ENCODE measurements around the gene SESTD1. TPM values are rescaled to one million over a fixed set of nuclear protein-coding genes. Genes with fewer than 3 reads are reported as not detected.
"Not testable (repeated sequence)": the region's sequence is repeated elsewhere in the genome, so short reads cannot be mapped to it uniquely, and the experiment has no call there.

The SESTD1 gene
- polyA plus RNA-seq, 10 donors = 30.3 to 48.6 (median 37.6) TPM

DNA sequence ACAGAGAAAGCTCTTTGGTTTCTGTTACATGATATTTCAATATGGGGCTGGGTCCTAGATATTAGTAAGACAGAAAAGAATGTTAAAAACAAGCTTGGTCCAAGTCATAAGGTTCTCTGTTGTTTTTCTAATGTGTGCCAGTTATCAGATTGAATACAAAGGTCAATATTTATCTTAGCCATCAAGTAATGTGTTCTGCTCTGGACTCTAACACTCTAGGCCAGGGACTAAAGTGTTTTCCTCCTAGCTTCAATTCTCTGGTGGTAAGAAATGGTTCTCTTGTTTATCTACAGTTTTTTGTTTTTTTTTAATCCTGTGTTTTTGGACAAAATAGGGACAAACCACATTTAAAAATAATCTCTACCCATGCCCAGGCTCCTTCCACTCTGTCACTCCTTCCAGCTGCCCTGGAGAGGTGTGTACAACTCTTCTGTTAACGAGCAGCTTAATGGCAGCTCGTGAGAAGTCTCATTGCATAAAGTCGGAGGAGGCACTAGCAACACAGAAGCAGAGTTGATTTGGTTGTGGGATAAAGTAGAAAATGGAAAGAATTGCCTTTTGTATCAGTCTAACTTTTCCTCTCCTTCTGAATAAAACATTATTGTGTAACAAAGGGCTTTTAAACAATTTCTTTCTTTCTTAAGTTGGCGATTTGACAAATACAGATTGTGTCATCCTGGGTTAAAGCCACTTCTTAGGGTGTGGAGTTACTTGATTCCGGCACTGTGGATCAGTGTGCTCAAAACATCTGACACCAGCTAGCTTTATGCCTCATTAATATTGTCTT, 8.0 kb upstream of the SESTD1 start:
- DNase-seq = peak; percentile 43 to 73 (median 55)

DNA sequence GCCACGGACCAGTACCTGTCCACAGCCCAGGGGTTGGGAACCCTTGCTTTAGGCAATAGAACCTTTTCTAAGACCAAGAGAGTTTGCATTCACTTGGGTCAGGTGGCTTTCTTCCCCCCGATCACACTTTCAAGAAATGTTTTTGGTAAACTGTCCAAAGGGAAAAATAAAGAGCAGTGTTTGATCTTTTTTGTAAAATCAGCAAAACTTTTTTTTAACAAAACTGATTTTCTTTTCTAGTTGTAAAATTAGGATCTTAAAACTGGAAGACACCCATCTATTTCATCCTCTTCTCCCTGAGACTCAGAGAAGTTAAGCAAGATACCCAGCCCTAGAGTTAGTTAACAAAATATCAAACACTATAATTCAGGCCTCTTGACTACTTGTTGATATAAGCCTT, 6.1 kb upstream of the SESTD1 start:
- no peak for DNase-seq

DNA sequence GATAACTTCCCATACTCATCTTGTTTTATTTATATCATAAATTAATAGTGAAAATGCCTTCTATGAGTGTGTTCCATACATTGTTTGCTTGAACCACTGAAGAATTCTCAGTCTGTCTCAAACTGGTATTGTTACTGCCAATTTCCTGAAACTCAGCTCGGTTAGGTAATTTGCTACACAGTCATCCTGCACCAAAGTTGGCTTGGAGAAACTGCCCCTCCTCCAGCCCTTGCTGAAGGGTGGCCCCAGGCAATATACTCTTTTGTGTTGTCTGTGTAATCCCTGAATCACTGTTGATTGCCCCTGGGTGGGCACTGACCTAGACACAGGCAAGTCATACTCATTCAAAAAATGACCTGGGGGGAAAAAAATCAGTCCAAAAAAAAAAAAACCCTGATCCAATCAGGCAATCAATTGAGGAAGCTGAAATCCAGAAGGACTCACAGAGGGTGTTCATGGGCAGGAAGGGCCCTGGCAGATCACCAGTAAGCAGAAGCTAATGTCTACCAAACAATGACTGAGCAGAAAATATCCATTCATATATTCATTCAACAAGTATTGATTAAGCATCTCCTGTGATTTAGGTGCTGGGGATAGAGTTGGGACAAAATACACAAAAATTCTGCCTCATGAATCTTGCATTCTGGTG, 3.8 kb upstream of the SESTD1 start:
- DNase-seq = no peak

DNA sequence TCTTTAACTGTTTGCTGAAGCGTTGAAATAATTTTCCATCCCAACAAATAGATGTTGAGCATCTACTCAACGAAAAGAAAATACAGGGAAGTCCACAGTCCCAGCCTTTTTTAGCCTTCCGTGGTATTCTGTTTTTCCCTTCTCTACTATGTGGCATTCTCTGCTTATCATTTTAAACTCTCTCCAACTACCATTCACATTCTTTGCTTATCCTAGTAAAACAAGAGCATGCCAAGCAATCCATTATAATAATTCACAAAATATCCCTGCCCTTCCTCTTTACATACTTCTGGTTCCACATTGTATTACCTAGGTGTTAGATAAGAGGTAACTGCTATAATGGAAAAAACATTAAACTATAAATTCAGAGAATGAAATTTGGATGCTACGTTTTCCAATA, 1.6 kb upstream of the SESTD1 start:
- DNase-seq = no peak

DNA sequence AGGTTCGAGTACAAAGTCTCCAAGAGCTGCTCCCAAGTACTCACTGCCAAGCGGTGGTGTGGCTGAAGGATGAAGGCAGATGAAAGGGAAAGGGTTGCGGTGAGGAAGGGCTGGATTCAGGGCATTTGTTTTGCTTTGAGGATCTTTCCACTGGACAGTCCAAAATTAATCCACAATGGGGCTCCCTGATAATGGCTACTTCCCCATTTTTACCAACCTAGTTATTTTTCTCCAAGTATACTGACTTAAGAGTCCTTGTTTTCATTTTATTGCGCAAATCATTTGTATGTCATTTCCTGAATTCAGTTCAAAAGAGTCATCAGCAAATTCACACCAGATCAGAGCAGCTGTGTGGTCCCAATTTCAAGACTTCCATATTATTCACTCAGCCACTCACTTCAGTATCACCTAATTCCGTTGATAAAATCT, 464 bp upstream of the SESTD1 start:
- DNase-seq = peak in 1 of 3 donors; percentile 35

DNA sequence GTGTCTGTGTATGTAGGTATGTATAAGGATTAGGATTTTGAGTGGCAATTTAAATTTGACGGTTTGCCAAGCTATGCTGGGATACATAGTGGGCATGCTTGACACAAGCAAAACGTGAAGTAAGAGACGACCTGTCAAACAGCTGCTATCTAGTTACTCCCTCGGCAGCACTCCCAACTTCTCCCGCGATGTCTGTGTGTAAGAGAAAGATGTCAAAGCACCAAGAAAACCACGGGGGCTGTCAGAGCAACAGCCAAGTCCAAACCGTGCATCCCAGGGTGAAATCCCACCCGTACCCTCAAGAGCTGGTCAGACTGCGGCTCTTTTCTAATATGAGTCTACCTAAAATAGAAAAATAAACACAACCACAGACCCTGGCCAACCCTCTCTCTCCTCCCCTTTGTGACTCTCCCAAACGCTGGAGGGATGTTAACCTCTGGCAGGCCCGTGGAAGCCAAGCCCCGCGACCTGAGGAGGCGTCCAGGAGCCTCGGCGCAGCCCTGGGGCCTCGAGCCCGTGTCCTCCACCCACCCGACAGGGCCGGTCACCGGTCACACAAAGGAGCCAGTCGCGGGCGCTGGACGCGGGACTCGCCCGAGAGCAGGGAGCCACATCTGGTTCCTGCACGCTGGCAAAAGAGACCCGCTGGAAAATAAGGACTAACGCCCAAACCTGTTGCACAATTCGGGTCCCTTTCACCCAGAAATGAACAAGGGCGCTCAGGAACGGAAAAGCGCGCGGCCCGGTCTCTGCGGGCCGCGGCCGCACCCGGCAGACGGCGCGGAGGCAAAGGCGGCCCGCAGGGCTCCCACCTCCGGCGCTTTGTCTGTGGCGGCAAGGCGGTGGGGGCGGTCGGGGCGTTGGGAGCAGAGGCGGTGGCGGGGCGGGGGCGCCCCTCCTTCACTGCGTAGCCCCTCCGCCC, 925 bp downstream of the SESTD1 start:
- peak; percentile 50 to 82 (median 60) for DNase-seq

DNA sequence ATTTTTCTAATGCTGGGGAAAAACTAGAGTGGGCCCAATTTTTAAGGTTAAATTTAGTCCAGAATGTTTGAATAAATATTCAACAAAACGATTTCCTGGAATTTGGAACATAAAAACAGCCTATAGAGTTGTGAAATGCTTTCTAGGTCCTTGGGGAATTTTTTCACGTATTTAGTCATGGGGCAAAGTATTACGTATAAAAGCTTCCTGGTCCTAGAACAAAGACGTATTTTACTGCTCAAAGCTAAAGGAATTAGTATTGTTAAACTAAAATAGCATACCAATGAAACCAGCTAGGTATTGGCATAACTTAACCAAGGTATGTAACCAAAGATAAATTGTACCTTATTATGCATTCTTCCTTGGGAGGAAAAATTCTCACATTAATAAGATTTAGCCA, 1.6 kb downstream of the SESTD1 start:
- DNase-seq = peak in 2 of 3 donors; percentile 34 to 43

DNA sequence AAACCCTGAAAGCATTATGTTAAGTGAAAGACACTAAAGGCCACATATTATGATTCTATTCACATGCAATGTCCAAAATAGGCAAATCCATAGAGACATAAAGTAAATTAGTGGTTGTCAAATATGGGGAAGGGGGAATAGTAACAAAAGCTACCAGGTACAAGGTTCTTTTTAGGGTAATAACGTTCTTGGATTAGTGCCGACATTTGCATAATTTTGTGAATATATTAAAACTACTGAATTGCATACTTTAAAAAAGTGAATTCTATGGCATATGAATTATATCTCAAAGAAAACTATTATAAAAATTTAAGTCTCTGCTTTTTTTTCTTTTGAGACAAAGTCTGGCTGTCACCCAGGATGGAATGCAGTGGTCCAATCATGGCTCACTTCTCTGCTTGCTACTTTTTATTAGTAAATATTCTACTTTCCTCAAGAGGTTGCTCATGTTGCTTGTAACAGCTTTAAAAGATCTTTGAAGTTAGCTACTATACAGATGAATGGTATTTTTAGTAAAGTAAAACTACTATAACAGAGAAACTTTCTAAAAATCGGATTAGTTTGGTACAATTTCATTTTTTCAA, 2.5 kb downstream of the SESTD1 start:
- peak in 1 of 3 donors; percentile 29 for DNase-seq

DNA sequence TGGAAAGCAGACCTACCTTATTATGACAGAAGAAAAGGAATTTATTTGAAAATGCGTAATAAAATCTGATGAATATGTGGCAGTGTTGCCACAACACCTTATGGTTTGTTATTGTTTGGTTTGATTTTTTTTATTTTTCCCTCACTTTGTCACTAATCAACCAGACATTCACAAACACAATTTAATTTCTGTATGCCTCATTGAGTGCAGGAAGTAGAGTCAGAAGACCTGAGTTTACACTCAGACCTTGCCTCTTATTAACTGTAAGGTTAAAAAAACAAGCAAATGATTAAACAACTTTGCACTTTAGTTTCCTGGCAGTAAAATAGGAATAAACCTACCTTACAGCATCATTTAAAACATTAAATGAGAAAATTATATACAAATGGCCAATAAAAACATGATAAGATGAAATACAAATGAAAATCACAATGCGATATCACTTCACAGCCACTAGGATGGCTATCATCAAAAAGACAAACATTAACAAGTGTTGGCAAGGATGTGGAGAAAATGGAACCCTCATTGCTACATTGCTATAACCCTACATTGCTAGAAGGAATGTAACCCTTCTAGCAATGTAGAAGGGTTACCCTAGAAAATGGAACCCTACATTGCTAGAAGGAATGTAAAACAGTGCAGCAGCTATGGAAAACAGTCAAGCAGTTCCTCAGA, 3.3 kb downstream of the SESTD1 start:
- no peak for DNase-seq

DNA sequence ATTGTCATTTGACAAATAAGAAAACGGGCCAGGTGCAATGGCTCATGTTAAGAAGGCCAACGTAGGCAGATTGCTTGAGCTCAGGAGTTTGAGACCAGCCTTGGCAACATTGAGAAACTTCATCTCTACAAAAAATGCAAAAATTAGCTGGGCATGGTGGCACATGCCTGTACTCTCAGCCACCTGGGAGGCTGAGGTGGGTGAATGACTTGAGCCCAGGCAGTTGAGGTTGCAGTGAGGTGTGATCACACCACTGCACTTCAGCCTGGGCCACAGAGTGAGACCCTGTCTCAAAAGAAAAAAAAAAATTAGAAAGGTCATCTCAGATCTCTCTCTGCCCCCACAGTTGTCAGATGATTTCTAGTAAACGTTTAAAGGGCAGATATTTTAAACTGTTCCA, 4.4 kb downstream of the SESTD1 start:
- DNase-seq = no peak

DNA sequence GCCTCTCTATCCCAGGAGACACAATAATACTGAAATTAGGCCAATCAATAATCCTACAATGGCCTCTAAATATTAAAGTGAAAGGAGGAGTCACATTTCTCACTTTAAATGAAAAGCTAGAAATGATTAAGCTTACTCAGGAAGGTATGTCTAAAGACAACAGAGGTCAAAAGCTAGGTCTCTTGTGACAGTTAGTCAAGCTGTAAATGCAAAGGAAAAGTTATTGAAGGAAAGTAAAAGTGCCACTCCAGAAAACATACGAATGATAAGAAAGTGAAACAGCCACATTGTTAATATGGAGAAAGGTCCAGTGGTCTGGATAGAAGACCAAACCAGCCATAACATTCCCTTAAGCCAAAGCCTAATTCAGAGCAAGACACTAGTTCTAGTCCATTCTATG, 9.5 kb downstream of the SESTD1 start:
- no peak for DNase-seq

DNA sequence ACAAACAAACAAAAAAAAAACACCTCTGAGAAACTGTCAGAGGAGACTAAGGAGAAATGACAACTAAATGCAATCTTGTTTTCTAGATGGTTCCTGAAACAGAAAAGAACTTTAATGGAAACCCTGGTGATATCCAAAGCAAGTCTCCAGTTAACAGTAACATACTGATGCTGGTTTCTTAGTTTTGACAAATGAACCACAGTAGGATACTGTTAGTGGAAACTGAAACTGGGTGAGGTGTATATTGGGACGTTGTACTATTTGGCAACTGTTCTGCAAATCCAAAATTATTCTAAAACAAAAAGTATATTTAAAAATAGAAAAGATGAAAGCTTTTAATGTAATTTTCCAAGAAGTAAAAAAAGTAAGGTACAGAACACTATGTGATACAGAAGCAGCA, 11.4 kb downstream of the SESTD1 start:
- no peak for DNase-seq

DNA sequence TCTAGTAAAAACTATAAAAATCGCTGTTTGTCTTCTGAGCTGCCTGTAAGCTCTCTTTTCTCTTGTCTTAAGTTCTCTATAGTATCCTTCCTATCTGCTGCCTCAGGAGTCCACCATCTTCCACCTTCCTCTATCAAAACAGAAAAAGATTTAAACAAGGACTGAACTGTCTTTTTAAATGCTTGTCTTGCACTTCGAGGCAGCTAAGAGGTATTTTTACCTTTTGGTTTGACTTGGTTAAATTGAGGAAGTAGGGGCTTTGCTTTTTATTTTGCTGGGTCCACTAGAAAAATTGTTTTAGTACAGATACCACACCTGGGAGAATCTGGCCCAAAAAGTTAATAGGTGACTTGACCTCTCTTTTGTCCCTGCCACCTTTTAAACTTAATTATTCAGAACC, 12.2 kb downstream of the SESTD1 start:
- DNase-seq = no peak

DNA sequence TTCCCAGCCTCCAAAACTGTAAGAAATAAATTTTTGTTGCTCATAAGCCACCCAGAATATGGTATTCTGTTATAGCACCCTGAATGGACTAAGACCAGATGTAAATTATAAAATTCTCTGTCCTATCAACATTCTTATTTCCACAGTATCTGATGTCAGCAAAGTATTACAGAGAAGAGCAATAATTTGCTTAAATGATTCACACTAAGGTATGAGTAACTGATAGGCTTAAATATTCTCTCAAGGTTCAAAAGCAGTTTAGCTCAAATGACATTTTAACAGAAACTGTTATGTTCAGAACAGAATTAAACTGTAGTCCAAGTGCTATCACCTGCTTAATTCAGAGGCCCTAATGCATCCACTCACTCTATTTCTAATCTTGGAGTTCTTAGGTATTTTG, 12.8 kb downstream of the SESTD1 start:
- no peak for DNase-seq

DNA sequence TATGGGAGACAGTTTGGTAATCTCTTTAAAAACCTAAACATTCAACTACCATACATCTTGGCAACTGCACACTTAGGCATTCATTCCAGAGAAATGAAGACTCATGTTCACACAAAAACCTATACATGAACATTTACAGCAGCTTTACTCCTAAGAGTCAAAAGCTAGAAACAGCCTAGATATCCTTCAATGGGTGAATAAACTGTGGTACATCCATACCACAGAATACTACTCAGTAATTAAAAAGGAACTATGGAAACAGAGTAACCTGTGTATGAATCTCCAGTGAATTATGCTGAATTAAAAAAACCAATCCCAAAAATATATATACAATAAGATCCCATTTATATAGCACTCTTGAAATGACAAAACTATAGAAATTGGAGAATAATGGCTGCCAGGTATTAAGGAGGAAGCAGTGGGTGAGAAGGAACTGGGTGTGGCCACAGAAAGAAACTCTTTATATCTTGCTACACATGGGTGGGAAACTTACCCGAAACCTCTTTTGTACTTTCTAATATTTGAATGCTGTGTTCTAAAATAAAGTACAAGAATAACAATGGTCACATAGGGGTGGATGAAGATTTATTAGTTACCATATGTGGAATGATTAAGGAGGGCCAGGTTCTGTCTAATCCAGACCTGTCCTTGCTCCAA, 13.7 kb downstream of the SESTD1 start:
- no peak for DNase-seq

DNA sequence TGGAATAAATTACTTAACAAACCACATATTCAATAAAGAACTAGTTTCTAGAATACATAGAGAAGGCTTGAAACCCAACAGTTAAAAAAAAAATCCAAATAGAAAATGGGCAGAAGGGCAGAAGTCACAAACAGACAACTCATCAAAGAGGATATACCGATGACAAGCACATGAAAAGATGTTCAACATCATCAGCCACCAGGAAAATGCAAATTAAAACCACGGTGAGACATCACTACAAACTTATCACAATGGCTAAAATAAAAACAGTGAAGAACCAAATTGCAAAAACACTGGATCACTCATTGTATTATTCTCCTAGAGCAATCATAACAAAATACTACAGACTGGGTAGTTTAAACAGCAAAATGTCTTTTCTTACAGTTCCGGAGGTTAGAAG, 14.5 kb downstream of the SESTD1 start:
- no peak for DNase-seq

DNA sequence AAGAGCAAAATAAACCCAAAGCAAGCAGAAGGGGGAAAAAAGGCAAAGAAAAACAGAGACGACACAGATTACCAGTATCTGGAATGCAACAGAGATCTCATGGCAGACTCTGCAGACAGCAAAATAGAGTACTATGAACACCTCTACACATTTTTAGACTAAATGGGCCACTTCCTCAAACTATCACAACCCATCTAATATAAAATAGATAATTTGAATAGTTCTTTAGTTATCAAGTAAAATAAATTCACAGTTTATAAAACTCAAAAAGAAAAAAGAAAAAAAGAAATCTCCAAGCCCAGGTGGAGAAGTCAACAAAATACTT, 16.6 kb downstream of the SESTD1 start:
- DNase-seq = no peak

DNA sequence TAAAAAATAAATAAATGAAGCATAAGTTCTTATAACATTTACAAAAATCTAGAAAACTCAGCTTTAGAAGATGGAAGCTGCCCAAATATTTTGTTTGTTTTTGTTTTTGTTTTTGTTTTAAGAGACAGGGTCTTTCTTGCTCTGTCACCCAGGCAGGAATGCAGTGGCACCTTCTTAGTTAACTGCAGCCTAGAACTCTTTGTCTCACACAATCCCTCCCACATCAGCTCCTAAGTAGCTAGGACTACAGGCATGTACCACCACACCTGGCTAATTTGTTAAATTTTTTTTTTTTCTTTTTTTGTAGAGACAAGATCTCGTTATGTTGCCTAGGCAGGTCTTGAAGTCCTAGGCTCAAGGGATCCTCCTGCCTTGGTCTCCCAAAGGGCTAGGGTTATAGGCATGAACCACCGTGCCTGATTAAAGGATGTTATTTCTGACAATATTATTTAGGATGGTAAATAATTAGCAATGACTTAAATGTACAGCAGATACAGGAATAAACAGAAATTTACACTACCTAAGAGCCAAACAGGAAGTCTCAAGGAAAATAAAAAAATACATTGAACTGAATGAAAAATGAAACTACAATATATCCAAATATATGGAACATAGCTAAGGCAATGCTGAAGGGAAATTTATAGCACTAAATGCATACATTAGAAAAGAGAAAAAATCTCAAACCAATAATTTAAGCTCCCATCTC, 17.2 kb downstream of the SESTD1 start:
- DNase-seq = no peak

DNA sequence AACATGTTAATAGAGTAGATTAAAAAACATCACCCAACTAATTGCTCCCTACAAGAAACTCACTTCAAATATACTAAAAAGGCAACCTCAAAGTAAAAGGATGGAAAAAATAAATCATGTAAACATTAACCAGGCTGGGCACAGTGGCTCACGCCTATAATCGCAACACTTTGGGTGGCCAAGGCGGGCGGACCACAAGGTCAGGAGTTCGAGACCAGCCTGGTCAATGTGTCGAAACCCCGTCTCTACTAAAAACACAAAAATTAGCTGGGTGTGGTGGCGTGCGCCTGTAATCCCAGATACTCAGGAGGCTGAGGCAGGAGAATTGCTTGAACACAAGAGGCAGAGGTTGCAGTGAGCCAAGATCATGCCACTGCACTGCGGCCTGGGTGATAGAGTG, 18.8 kb downstream of the SESTD1 start:
- DNase-seq = not testable (repeated sequence)

DNA sequence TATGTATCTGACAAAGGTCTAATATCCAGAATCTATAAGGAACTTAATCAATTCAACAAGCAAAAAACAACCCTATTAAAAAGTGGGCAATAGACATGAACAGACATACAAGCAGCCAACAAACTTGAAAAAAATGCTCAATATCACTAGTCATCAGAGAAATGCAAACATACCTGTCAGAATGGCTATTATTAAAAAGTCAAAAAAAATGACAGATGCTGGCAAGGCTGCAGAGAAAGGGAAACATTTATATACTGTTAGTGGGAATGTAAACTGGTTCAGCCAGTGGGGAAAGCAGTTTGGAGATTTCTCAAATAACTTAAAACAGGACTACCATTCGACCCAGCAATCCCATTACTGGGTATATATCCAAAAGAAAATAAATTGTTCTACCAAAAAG, 21.6 kb downstream of the SESTD1 start:
- no peak for DNase-seq
